NB4 (cell line): Measurements from ENCODE around the gene PPP1R9A.

ENCODE experiments used
- CTCF ChIP-seq: IDR thresholded peaks from one replicate; pipeline ENCODE4 v1.5.1; 2012; ENCODE audit warnings: low read depth, low read length
- POLR2A ChIP-seq: IDR thresholded peaks from 2 replicates; pipeline ENCODE4 v1.6.1; 2011; ENCODE audit warnings: mild to moderate bottlenecking; ENCODE audit not compliant: insufficient read length; ENCODE audit errors: extremely low read depth

GRCh38 chr7:95209276-95209675 lies 301.9 kb downstream of the PPP1R9A start:
- TF ChIP-seq CTCF (no peak), POLR2A (no peak)
